Liver (tissue), 9 donors: ENCODE data around the gene ABLIM3. TPM values are rescaled to one million over a fixed set of nuclear protein-coding genes. Genes with fewer than 3 reads are reported as not detected.

Experiments
- DNase-seq: peaks from one replicate; pipeline ENCODE4 v3.0.0-alpha.2; 2017; ENCODE audit warnings: low spot score
- H3K27ac ChIP-seq, 2 donors: one replicate each; pipeline ENCODE4 v1.7.0; 2013; ENCODE audit warnings: inconsistent platforms in 2 of 2, low read length in 2 of 2, control low read depth in 1 of 2, low read depth in 1 of 2, mild to moderate bottlenecking in 1 of 2
- H3K27me3 ChIP-seq, 4 donors: one replicate each; pipeline versions ENCODE4 v1.6.1 to v1.7.0; 2013; ENCODE audit warnings: low read length in 3 of 4, inconsistent platforms in 1 of 4, mild to moderate bottlenecking in 1 of 4, moderate library complexity in 1 of 4; ENCODE audit not compliant: control insufficient read depth in 4 of 4, insufficient read depth in 4 of 4
- H3K36me3 ChIP-seq, 4 donors: one replicate each; pipeline versions ENCODE4 v1.6.1 to v1.7.0; 2013; ENCODE audit warnings: low read length in 3 of 4, mild to moderate bottlenecking in 3 of 4, low read depth in 1 of 4, moderate library complexity in 1 of 4; ENCODE audit not compliant: control insufficient read depth in 4 of 4, insufficient read depth in 3 of 4
- H3K4me1 ChIP-seq, 4 donors: one replicate each; pipeline versions ENCODE4 v1.6.1 to v1.7.0; 2013; ENCODE audit warnings: low read length in 3 of 4, mild to moderate bottlenecking in 3 of 4, moderate library complexity in 1 of 4; ENCODE audit not compliant: control insufficient read depth in 4 of 4, insufficient read depth in 4 of 4
- H3K4me3 ChIP-seq, 3 donors: one replicate each; pipeline versions ENCODE4 v1.6.1 to v1.7.0; 2013; ENCODE audit warnings: low read length in 3 of 3, control low read depth in 1 of 3, low read depth in 1 of 3, mild to moderate bottlenecking in 1 of 3
- H3K9ac ChIP-seq, 2 donors: one replicate each; pipeline ENCODE4 v1.7.0; 2013; ENCODE audit warnings: low read length in 2 of 2, mild to moderate bottlenecking in 2 of 2, moderate library complexity in 2 of 2, control low read depth in 1 of 2, low read depth in 1 of 2
- H3K9me3 ChIP-seq, 4 donors: one replicate each; pipeline versions ENCODE4 v1.6.1 to v1.7.0; 2013; ENCODE audit warnings: low read length in 3 of 4; ENCODE audit not compliant: control insufficient read depth in 4 of 4
- EGR1 ChIP-seq, 2 donors: IDR thresholded peaks; 2 replicates each; pipeline ENCODE4 v1.6.1; 2016 to 2018; ENCODE audit warnings: antibody characterized with exemption in 2 of 2, low read depth in 2 of 2
- FOXA1 ChIP-seq: IDR thresholded peaks from 2 replicates; pipeline ENCODE4 v1.6.1; 2016; ENCODE audit warnings: antibody characterized with exemption
- GABPA ChIP-seq, 2 donors: IDR thresholded peaks in 1 of 2; conservative IDR thresholded peaks in 1 of 2; 2 replicates each; pipeline ENCODE4 v1.6.1; 2016; ENCODE audit warnings: antibody characterized with exemption in 2 of 2, mild to moderate bottlenecking in 1 of 2, moderate library complexity in 1 of 2
- HNF4A ChIP-seq, 2 donors: conservative IDR thresholded peaks; 2 replicates each; pipeline ENCODE4 v1.6.1; 2016; ENCODE audit warnings: antibody characterized with exemption in 2 of 2, mild to moderate bottlenecking in 2 of 2
- HNF4G ChIP-seq: IDR thresholded peaks from 2 replicates; pipeline ENCODE4 v1.6.1; 2016; ENCODE audit warnings: antibody characterized with exemption
- JUND ChIP-seq, 2 donors: IDR thresholded peaks; 2 replicates each; pipeline ENCODE4 v1.6.1; 2016; ENCODE audit warnings: antibody characterized with exemption in 2 of 2
- NR2F2 ChIP-seq: IDR thresholded peaks from 2 replicates; pipeline ENCODE4 v1.6.1; 2016; ENCODE audit warnings: antibody characterized with exemption
- RAD21 ChIP-seq, 2 donors: IDR thresholded peaks; 2 replicates each; pipeline ENCODE4 v1.6.1; 2016; ENCODE audit warnings: antibody characterized with exemption in 2 of 2, mild to moderate bottlenecking in 2 of 2
- RXRA ChIP-seq, 2 donors: IDR thresholded peaks; 2 replicates each; pipeline ENCODE4 v1.6.1; 2017 to 2018; ENCODE audit warnings: antibody characterized with exemption in 2 of 2, mild to moderate bottlenecking in 1 of 2
- SP1 ChIP-seq: IDR thresholded peaks from 2 replicates; pipeline ENCODE4 v1.6.1; 2018; ENCODE audit warnings: antibody characterized with exemption, mild to moderate bottlenecking
- TAF1 ChIP-seq: conservative IDR thresholded peaks from 2 replicates; pipeline ENCODE4 v1.6.1; 2016; ENCODE audit warnings: antibody characterized with exemption, mild to moderate bottlenecking
- YY1 ChIP-seq: IDR thresholded peaks from 2 replicates; pipeline ENCODE4 v1.6.1; 2016; ENCODE audit warnings: antibody characterized with exemption, mild to moderate bottlenecking
- WGBS: extraction: QIAGEN DNeasy Blood & Tissue Kit; methylation state at CpG from one replicate; pipeline ENCODE4 v1.1.7; 2013; 5-methylcytosine and 5-hydroxymethylcytosine counted together
- polyA plus RNA-seq, 2 donors: library from polyadenylated mRNA; stranded (reverse) in 1 of 2; unstranded in 1 of 2; fragments of 200-250 nt in 1 of 2; fragments of >200 nt in 1 of 2; fragmentation: Nextera tagmentation in 1 of 2; extraction: Ambion mirVana in 1 of 2; gene quantifications; one replicate each; pipeline versions ENCODE4 v1.2.1 to v1.2.3, GENCODE V29; 2013 to 2015
- total RNA-seq, 2 donors: library from RNA; depleted of rRNA; stranded (reverse); fragments of >200 nt; gene quantifications; one replicate each; pipeline ENCODE4 v1.2.3, GENCODE V29; 2014
- TF ChIP-seq, protein P1 (sequence below): IDR thresholded peaks from 2 replicates; pipeline ENCODE4 v1.6.1; 2016; ENCODE audit warnings: antibody characterized with exemption
- TF ChIP-seq, protein P2 (sequence below): IDR thresholded peaks from 2 replicates; pipeline ENCODE4 v1.6.1; 2016; ENCODE audit warnings: antibody characterized with exemption
- TF ChIP-seq, protein P3 (sequence below): IDR thresholded peaks from 2 replicates; pipeline ENCODE4 v1.6.1; 2016; ENCODE audit warnings: antibody characterized with exemption
- TF ChIP-seq, protein P4 (sequence below): fragments of 150-350 bp; IDR thresholded peaks from 2 replicates; pipeline ENCODE4 v1.5.1; 2017; ENCODE audit warnings: improper control_type of control experiment, low read depth, low read length; ENCODE audit not compliant: missing input control
- TF ChIP-seq, protein P5 (sequence below): IDR thresholded peaks from 2 replicates; pipeline ENCODE4 v1.6.1; 2016; ENCODE audit warnings: antibody characterized with exemption, mild to moderate bottlenecking
- donor health status: healthy.
- donor health status: healthy.
- donor health status: healthy.
- donor health status: healthy.
- donor health status: healthy.

ABLIM3 gene
- total and polyA plus RNA-seq, 4 donors, result 6.8 to 131 (median 43.1) TPM

DNA sequence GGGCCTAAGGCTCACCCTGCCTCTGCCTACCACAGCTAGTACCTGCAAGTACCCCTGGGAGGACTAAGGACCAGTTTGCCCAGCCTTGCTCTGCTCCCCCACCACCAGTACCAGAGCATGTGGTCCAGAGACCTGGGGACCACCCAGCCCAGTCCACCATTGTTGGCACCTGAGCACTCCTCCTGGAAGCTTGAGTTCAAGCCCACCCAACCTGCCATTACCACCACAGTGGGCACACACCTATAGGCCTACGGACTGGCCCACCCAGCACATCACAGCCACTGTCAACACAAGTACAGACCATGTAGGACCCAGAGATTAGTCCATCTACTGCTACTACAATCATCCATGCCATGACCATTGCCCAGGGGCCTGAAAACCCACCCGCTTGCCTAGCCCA, 47.7 kb upstream of the ABLIM3 start:
- H3K4me1 ChIP-seq, result no peaks in the 10 kb centered on the region
- no peaks in the 10 kb centered on the region for H3K36me3 ChIP-seq
- WGBS, result 49% methylated on average over 2 of the region's 2 CpGs
- DNase-seq, result no peak
- no peaks in the 10 kb centered on the region for H3K27me3 ChIP-seq
- no peak overlapping the region for H3K4me3 ChIP-seq
- no peak overlapping the region for H3K27ac ChIP-seq
- TF ChIP-seq HNF4G (no peak), JUND (IDR thresholded peaks at IDR 0.05) (no peak), YY1 (no peak), RXRA (IDR thresholded peaks at IDR 0.05) (no peak), TAF1 (no peak), HNF4A (conservative IDR thresholded peaks at IDR 0.05) (no peak), NR2F2 (no peak), SP1 (no peak), FOXA1 (no peak), EGR1 (IDR thresholded peaks at IDR 0.05; ENCODE audit: low read depth in 2 of 2) (no peak), GABPA (IDR thresholded peaks at IDR 0.05 in 1 of 2, conservative IDR thresholded peaks at IDR 0.05 in 1 of 2) (no peak)
- TF ChIP-seq, protein P1, sequence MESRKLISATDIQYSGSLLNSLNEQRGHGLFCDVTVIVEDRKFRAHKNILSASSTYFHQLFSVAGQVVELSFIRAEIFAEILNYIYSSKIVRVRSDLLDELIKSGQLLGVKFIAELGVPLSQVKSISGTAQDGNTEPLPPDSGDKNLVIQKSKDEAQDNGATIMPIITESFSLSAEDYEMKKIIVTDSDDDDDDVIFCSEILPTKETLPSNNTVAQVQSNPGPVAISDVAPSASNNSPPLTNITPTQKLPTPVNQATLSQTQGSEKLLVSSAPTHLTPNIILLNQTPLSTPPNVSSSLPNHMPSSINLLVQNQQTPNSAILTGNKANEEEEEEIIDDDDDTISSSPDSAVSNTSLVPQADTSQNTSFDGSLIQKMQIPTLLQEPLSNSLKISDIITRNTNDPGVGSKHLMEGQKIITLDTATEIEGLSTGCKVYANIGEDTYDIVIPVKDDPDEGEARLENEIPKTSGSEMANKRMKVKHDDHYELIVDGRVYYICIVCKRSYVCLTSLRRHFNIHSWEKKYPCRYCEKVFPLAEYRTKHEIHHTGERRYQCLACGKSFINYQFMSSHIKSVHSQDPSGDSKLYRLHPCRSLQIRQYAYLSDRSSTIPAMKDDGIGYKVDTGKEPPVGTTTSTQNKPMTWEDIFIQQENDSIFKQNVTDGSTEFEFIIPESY, result no peak
- TF ChIP-seq, protein P2, sequence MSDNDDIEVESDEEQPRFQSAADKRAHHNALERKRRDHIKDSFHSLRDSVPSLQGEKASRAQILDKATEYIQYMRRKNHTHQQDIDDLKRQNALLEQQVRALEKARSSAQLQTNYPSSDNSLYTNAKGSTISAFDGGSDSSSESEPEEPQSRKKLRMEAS, result no peak
- TF ChIP-seq, protein P3, sequence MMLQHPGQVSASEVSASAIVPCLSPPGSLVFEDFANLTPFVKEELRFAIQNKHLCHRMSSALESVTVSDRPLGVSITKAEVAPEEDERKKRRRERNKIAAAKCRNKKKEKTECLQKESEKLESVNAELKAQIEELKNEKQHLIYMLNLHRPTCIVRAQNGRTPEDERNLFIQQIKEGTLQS, result no peak
- TF ChIP-seq, protein P4, sequence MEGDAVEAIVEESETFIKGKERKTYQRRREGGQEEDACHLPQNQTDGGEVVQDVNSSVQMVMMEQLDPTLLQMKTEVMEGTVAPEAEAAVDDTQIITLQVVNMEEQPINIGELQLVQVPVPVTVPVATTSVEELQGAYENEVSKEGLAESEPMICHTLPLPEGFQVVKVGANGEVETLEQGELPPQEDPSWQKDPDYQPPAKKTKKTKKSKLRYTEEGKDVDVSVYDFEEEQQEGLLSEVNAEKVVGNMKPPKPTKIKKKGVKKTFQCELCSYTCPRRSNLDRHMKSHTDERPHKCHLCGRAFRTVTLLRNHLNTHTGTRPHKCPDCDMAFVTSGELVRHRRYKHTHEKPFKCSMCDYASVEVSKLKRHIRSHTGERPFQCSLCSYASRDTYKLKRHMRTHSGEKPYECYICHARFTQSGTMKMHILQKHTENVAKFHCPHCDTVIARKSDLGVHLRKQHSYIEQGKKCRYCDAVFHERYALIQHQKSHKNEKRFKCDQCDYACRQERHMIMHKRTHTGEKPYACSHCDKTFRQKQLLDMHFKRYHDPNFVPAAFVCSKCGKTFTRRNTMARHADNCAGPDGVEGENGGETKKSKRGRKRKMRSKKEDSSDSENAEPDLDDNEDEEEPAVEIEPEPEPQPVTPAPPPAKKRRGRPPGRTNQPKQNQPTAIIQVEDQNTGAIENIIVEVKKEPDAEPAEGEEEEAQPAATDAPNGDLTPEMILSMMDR, result no peak
- no peak overlapping the region for H3K9ac ChIP-seq
- H3K9me3 ChIP-seq, result peaks cover 0 to 3% (median 0%) of the 10 kb centered on the region in 4 donors

DNA sequence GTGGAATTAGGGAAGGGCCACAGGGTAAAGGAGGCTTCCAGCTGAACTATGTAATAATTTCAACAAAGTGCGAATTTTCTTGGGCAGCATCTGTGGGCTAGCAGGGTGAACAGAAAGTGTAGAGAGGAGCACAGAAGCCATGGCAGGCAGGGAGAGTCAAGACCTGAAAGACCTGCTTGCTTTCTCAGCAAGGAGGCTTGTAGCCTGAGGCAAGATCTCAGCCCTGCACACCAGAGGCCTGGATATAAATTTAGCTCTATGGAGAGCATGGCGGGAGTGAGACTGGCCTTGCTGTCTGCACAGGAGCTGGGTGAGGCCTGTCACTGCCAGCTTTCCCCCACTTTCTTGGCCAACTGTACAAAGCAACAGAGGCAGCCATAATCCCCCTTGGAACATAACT, 46.3 kb upstream of the ABLIM3 start:
- no peak overlapping the region for H3K9ac ChIP-seq
- no peak overlapping the region for H3K4me3 ChIP-seq
- no peak for DNase-seq
- peaks cover 0 to 4% (median 1%) of the 10 kb centered on the region in 4 donors for H3K9me3 ChIP-seq
- no peaks in the 10 kb centered on the region for H3K4me1 ChIP-seq
- H3K27ac ChIP-seq, result no peak overlapping the region
- TF ChIP-seq EGR1 (IDR thresholded peaks at IDR 0.05; ENCODE audit: low read depth in 2 of 2) (no peak), YY1 (no peak), GABPA (IDR thresholded peaks at IDR 0.05 in 1 of 2, conservative IDR thresholded peaks at IDR 0.05 in 1 of 2) (no peak), TAF1 (no peak), SP1 (no peak), RXRA (IDR thresholded peaks at IDR 0.05) (no peak), RAD21 (IDR thresholded peaks at IDR 0.05) (no peak), NR2F2 (no peak)
- TF ChIP-seq, protein P1, result no peak
- TF ChIP-seq, protein P3, result no peak
- TF ChIP-seq, protein P5, sequence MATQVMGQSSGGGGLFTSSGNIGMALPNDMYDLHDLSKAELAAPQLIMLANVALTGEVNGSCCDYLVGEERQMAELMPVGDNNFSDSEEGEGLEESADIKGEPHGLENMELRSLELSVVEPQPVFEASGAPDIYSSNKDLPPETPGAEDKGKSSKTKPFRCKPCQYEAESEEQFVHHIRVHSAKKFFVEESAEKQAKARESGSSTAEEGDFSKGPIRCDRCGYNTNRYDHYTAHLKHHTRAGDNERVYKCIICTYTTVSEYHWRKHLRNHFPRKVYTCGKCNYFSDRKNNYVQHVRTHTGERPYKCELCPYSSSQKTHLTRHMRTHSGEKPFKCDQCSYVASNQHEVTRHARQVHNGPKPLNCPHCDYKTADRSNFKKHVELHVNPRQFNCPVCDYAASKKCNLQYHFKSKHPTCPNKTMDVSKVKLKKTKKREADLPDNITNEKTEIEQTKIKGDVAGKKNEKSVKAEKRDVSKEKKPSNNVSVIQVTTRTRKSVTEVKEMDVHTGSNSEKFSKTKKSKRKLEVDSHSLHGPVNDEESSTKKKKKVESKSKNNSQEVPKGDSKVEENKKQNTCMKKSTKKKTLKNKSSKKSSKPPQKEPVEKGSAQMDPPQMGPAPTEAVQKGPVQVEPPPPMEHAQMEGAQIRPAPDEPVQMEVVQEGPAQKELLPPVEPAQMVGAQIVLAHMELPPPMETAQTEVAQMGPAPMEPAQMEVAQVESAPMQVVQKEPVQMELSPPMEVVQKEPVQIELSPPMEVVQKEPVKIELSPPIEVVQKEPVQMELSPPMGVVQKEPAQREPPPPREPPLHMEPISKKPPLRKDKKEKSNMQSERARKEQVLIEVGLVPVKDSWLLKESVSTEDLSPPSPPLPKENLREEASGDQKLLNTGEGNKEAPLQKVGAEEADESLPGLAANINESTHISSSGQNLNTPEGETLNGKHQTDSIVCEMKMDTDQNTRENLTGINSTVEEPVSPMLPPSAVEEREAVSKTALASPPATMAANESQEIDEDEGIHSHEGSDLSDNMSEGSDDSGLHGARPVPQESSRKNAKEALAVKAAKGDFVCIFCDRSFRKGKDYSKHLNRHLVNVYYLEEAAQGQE, result no peak
- TF ChIP-seq, protein P2, result no peak
- no peaks in the 10 kb centered on the region for H3K36me3 ChIP-seq
- no peaks in the 10 kb centered on the region for H3K27me3 ChIP-seq
- 91% methylated on average over 2 of the region's 2 CpGs for WGBS
